ENCODE data around the gene LYG2.

- TF ChIP-seq CTCF (IDR thresholded peaks at IDR 0.05 in 8 of 11, conservative IDR thresholded peaks at IDR 0.05 in 3 of 11) (no peak), POLR2AphosphoS5 (IDR thresholded peaks at IDR 0.05) (no peak)
Measured at GRCh38 chr2:99198103-99198841, 57.2 kb downstream of the LYG2 start.
